HCT116 (cell line): Measurements from ENCODE around the gene NOL9.

Source experiments
- EGR1 ChIP-seq: IDR thresholded peaks from 2 replicates; pipeline ENCODE4 v1.6.1; 2012; ENCODE audit warnings: low read depth
- POLR2A ChIP-seq: IDR thresholded peaks from 2 replicates; pipeline ENCODE4 v1.7.0; 2011; ENCODE audit warnings: borderline replicate concordance; ENCODE audit not compliant: insufficient read depth, insufficient read length; ENCODE audit errors: extremely low read depth
- POLR2AphosphoS5 ChIP-seq: IDR thresholded peaks from 2 replicates; pipeline ENCODE4 v1.6.1; 2011; ENCODE audit warnings: mild to moderate bottlenecking, low read depth, low read length, moderate library complexity
- RAD21 ChIP-seq: IDR thresholded peaks from 2 replicates; pipeline ENCODE4 v1.6.1; 2012; ENCODE audit warnings: low read depth, mild to moderate bottlenecking
- SP1 ChIP-seq: IDR thresholded peaks from 2 replicates; pipeline ENCODE4 v1.6.1; 2012; ENCODE audit warnings: low read depth
- TF ChIP-seq, protein P1 (sequence below), 3 experiments: fragments of 200-600 bp in 1 of 3; sonication (generic) in 1 of 3; IDR thresholded peaks in 2 of 3; conservative IDR thresholded peaks in 1 of 3; 2 replicates each; pipeline ENCODE4 v1.5.1; 2012 to 2017; ENCODE audit warnings: low read depth in 2 of 3, low read length in 2 of 3, antibody characterized with exemption in 1 of 3, borderline replicate concordance in 1 of 3, control low read depth in 1 of 3, mild to moderate bottlenecking in 1 of 3, mixed read lengths in 1 of 3, mixed run types in 1 of 3, moderate library complexity in 1 of 3; ENCODE audit not compliant: insufficient read depth in 1 of 3

DNA sequence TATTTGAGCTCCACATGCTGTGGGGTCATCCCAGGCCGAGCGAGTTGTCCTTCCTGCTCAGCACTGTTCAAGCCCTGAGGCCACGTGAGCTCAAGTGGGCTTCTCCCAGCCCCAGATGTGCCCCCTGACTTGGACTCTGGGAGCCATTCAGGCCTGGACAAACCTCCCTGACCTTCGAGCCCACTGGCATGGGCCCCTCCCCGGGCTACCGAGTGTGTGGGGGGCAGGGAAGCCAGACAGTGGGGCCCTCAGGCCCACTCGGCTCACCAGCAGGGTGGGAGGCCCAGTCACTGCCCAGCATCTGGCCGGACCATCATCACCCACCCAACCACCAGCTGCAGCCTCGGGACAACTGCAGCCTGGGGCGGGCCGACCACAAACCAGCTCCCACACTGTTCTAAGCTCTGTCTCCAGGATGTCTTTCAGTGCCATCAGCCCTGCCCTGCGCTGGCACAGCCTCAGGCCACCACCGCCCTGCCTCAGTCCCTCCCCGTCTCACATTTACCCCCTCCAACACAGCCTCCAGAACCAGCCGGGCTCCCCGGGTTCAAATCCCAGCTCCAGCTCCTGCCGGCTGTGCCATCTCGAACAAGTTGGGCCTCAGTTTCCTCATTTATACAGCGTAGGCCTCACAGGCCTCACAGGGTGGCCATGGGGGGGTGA is 41.9 kb downstream of the NOL9 start:
- TF ChIP-seq POLR2AphosphoS5 = no peak
- TF ChIP-seq, protein P1, sequence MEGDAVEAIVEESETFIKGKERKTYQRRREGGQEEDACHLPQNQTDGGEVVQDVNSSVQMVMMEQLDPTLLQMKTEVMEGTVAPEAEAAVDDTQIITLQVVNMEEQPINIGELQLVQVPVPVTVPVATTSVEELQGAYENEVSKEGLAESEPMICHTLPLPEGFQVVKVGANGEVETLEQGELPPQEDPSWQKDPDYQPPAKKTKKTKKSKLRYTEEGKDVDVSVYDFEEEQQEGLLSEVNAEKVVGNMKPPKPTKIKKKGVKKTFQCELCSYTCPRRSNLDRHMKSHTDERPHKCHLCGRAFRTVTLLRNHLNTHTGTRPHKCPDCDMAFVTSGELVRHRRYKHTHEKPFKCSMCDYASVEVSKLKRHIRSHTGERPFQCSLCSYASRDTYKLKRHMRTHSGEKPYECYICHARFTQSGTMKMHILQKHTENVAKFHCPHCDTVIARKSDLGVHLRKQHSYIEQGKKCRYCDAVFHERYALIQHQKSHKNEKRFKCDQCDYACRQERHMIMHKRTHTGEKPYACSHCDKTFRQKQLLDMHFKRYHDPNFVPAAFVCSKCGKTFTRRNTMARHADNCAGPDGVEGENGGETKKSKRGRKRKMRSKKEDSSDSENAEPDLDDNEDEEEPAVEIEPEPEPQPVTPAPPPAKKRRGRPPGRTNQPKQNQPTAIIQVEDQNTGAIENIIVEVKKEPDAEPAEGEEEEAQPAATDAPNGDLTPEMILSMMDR (IDR thresholded peaks at IDR 0.05 in 2 of 3, conservative IDR thresholded peaks at IDR 0.05 in 1 of 3; ENCODE audit: borderline replicate concordance in 1 of 3, insufficient read depth in 1 of 3, low read depth in 2 of 3, low read length in 2 of 3) = no peak
- no peak for TF ChIP-seq EGR1
- no peak for TF ChIP-seq POLR2A
- no peak for TF ChIP-seq RAD21
- no peak for TF ChIP-seq SP1
